Measurements from ENCODE around the gene NMT2.

- TF ChIP-seq CTCF (IDR thresholded peaks at IDR 0.05; ENCODE audit: poor library complexity, severe bottlenecking) (no peak), RAD21 (conservative IDR thresholded peaks at IDR 0.05) (no peak), SMC3 (conservative IDR thresholded peaks at IDR 0.05; ENCODE audit: poor library complexity) (no peak)
Observed at GRCh38 chr10:15137636-15138035, 30.9 kb downstream of the NMT2 start.
